K562 (cell line): ENCODE data around the gene EPHA10. TPM values are rescaled to one million over a fixed set of nuclear protein-coding genes. Genes with fewer than 3 reads are reported as not detected.

Experiments
- BMI1 ChIP-seq: fragments of 150-350 bp; IDR thresholded peaks from 2 replicates; pipeline ENCODE4 v1.6.1; 2014; ENCODE audit warnings: low read length
- CBX5 ChIP-seq: IDR thresholded peaks from 2 replicates; pipeline ENCODE4 v1.6.1; 2014; ENCODE audit warnings: low read depth, borderline replicate concordance
- EWSR1 ChIP-seq: fragments of 450-650 bp; IDR thresholded peaks from 2 replicates; pipeline ENCODE4 v1.6.1; 2018; ENCODE audit warnings: borderline replicate concordance, mild to moderate bottlenecking, low read depth, moderate library complexity; ENCODE audit not compliant: partially characterized antibody
- SMARCE1 ChIP-seq: fragments of 450-650 bp; IDR thresholded peaks from 2 replicates; pipeline ENCODE4 v1.7.1; 2016; ENCODE audit warnings: mild to moderate bottlenecking
- XRCC3 ChIP-seq: fragments of 450-650 bp; IDR thresholded peaks from 2 replicates; pipeline ENCODE4 v1.6.1; 2017; ENCODE audit warnings: mild to moderate bottlenecking, moderate library complexity
- ZNF318 ChIP-seq, 2 experiments: fragments of 450-650 bp; IDR thresholded peaks; 2 replicates each; pipeline ENCODE4 v1.6.1; 2016; ENCODE audit warnings: mild to moderate bottlenecking in 2 of 2, borderline replicate concordance in 1 of 2, low read depth in 1 of 2, moderate library complexity in 1 of 2
- ZNF551 ChIP-seq: fragments of 250-450 bp; sonication (Bioruptor Pico); IDR thresholded peaks from 2 replicates; pipeline ENCODE4 v1.5.0; 2021; ENCODE audit warnings: mild to moderate bottlenecking, moderate library complexity
- polyA plus RNA-seq, 8 experiments: library from polyadenylated mRNA; depleted of rRNA in 4 of 8; stranded (reverse) in 5 of 8; unstranded in 3 of 8; fragments of >200 nt; fragmentation: Nextera tagmentation in 2 of 8; fragmentation: Illumina TruSeq in 1 of 8; extraction: Ambion mirVana in 2 of 8; extraction: Trizol in 1 of 8; gene quantifications; 2 replicates each; pipeline versions ENCODE4 v1.2.1 to v1.2.3, GENCODE V29; 2011 to 2014; ENCODE audit warnings: inconsistent platforms in 1 of 8, missing spikeins in 1 of 8
- total RNA-seq, 7 experiments: library from RNA; depleted of rRNA in 6 of 7; stranded (reverse); fragments of >200 nt in 6 of 7; fragmentation: Illumina TruSeq in 2 of 7; extraction: Trizol in 2 of 7; gene quantifications; 2 replicates each; pipeline versions ENCODE4 v1.2.1 to v1.2.3, GENCODE V29; 2011 to 2021; ENCODE audit warnings: low replicate concordance in 1 of 7

Gene EPHA10
- total and polyA plus RNA-seq, 9 of the 15 experiments (the other 6 are each of a cell fraction or from before 2014, with no cell fraction given), result 0.03 TPM; not detected in 8

GRCh38 chr1:37755290-37755689 lies 9.6 kb downstream of the EPHA10 start (continued):
- TF ChIP-seq ZNF318 (IDR thresholded peaks at IDR 0.05; ENCODE audit: borderline replicate concordance in 1 of 2, low read depth in 1 of 2), result no peak
- TF ChIP-seq XRCC3, result no peak
- no peak for TF ChIP-seq BMI1
- no peak for TF ChIP-seq SMARCE1
- TF ChIP-seq ZNF551 (CRISPR knock-in tag), result no peak
- no peak for TF ChIP-seq EWSR1
- TF ChIP-seq CBX5, result no peak
- TF ChIP-seq, all 486 proteins: peak for 6
